Ovary (tissue), 9 donors: ENCODE data around the gene ASMTL. TPM values are rescaled to one million over a fixed set of nuclear protein-coding genes. Genes with fewer than 3 reads are reported as not detected.

Experiments
- DNase-seq, 5 donors: peaks; one replicate each; pipeline ENCODE4 v3.0.0-alpha.2; 2019 to 2020
- H3K27ac ChIP-seq, 2 donors: fragments of 200-600 bp; one replicate each; pipeline versions ENCODE4 v1.5.1 to v1.8.0; 2019 to 2022
- H3K27me3 ChIP-seq: fragments of 200-600 bp; one replicate; pipeline ENCODE4 v1.8.0; 2022
- H3K36me3 ChIP-seq: fragments of 200-600 bp; sonication (generic); one replicate; pipeline ENCODE4 v1.5.1; 2019
- H3K4me1 ChIP-seq: one replicate; pipeline ENCODE4 v1.8.1; 2013; ENCODE audit warnings: mild to moderate bottlenecking, moderate library complexity; ENCODE audit not compliant: insufficient read depth
- H3K4me3 ChIP-seq: fragments of 200-600 bp; sonication (generic); one replicate; pipeline ENCODE4 v1.5.1; 2017
- H3K9me3 ChIP-seq, 2 donors: fragments of 200-600 bp in 1 of 2; sonication (generic) in 1 of 2; one replicate each; pipeline versions ENCODE4 v1.5.1 to v1.8.1; 2013 to 2019; ENCODE audit warnings: mild to moderate bottlenecking in 1 of 2, moderate library complexity in 1 of 2
- EP300 ChIP-seq: sonication (generic); formaldehyde crosslinking; IDR thresholded peaks from one replicate; pipeline ENCODE4 v1.6.1; 2017; ENCODE audit warnings: antibody characterized with exemption
- POLR2A ChIP-seq: fragments of 450-650 bp; IDR thresholded peaks from one replicate; pipeline ENCODE4 v1.6.1; 2017; ENCODE audit warnings: antibody characterized with exemption, mild to moderate bottlenecking, moderate library complexity
- WGBS, 3 donors: extraction: QIAGEN DNeasy Blood & Tissue Kit in 1 of 3; methylation state at CpG; one replicate each; pipeline versions ENCODE4 v1.1.5 to v1.1.7; 2013 to 2017; 5-methylcytosine and 5-hydroxymethylcytosine counted together
- intact Hi-C, 4 donors: fragments of 100-400 bp; cut with DNase I; formaldehyde crosslinking; loops; one replicate each; pipeline versions ENCODE4 v1.11.0 to v1.15.1; 2022 to 2023
- polyA plus RNA-seq, 2 donors: library from polyadenylated mRNA; stranded (reverse); fragments of 200-250 nt in 1 of 2; fragments of 350-450 nt in 1 of 2; fragmentation: Illumina TruSeq in 1 of 2; extraction: RNeasy Lipid Tissue Mini Kit (QIAGEN cat#74804) in 1 of 2; gene quantifications; one replicate each; pipeline ENCODE4 v1.2.3, GENCODE V29; 2013 to 2014
- total RNA-seq, 7 donors: library from RNA; depleted of rRNA in 2 of 7; stranded (reverse); fragments of >200 nt in 2 of 7; fragmentation: NEBNext Ultra II Directional in 3 of 7; extraction: Animal tissue kit (Norgen Biotek cat#: 25700) in 3 of 7; gene quantifications; one replicate each; pipeline versions ENCODE4 v1.1.0 to v1.2.4, GENCODE V29; 2016 to 2023
- TF ChIP-seq, protein P1 (sequence below), 3 donors: fragments of 450-650 bp in 2 of 3; fragments of 200-600 bp in 1 of 3; IDR thresholded peaks; one replicate each; pipeline versions ENCODE4 v1.5.1 to v1.8.0; 2016 to 2022; ENCODE audit warnings: antibody characterized with exemption in 3 of 3, mild to moderate bottlenecking in 1 of 3
- donor health status: DM: no; HTN: no; CAD: no; lungs with moderate emphysema.
- donor health status: DM: no; HTN: no; CAD: no.
- donor health status: Bipolar disorder and iron deficiency.
- donor health status: DM: yes; HTN: yes; CAD: no.
- donor health status: DM: no; HTN: no; CAD: no.
- donor health status: DM: yes; HTN: yes; CAD: no.

Gene ASMTL
- total and polyA plus RNA-seq, 9 donors: 21.3 to 48.9 (median 40.7) TPM

DNA sequence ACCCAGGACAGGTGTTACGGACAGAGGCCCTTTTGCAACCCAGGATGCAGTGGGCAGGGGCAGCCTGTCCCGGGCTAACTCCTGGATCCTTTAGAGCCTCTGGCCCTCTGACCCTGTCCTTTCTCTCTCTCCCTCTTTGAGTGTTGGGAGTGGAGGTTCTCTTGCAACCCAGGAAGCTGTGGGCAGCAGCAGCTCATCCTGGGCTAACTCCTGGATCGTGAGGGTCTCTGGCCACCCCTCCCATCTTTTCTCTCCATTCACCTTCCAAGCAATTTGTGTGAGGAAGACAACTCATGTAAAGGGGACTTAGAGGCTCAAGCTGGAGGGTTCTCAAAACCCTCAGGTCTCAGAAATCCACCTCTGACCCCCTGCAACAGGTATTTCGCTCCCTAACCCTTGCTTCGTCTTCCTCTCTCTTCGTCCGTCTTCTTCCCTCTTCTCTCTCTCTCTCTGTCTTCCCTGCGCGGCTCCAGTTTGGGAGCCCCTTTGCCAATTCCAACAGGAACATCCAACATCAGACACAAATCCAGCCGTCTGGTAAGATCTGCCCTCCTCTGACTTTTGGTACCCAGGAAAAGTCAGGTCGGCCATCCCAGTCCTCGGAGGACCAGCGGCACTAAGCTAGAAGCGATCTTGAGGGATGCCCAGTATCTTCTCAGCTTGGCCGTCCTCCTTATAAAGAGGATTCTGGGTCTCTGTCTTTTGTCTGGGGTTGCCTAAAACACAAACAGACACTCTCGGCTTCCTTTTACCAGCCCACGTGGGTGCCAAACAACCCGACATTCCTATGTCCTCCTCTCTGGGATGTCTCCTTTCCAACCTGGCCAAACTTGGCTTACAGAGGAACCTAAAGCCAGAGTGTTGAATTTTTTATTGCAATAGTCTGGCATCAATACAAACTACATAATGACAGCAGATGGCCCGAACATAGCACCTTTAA lies 7.9 kb downstream of the ASMTL start:
- Histone ChIP-seq H3K4me1 (no peaks in the 10 kb centered on the region), H3K9me3 (no peaks in the 10 kb centered on the region), H3K27me3 (no peaks in the 10 kb centered on the region), H3K4me3 (no peak overlapping the region), H3K27ac (no peak overlapping the region), H3K36me3 (no peaks in the 10 kb centered on the region)
- intact Hi-C loops: no loop called here
- TF ChIP-seq, protein P1, sequence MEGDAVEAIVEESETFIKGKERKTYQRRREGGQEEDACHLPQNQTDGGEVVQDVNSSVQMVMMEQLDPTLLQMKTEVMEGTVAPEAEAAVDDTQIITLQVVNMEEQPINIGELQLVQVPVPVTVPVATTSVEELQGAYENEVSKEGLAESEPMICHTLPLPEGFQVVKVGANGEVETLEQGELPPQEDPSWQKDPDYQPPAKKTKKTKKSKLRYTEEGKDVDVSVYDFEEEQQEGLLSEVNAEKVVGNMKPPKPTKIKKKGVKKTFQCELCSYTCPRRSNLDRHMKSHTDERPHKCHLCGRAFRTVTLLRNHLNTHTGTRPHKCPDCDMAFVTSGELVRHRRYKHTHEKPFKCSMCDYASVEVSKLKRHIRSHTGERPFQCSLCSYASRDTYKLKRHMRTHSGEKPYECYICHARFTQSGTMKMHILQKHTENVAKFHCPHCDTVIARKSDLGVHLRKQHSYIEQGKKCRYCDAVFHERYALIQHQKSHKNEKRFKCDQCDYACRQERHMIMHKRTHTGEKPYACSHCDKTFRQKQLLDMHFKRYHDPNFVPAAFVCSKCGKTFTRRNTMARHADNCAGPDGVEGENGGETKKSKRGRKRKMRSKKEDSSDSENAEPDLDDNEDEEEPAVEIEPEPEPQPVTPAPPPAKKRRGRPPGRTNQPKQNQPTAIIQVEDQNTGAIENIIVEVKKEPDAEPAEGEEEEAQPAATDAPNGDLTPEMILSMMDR (IDR thresholded peaks at IDR 0.05): no peak
- no peak for TF ChIP-seq POLR2A
- TF ChIP-seq EP300: no peak
- 96 to 98% (median 97%) methylated on average over 19 of the region's 19 CpGs for WGBS, 3 donors
- DNase-seq: peak in 3 of 5 donors; percentile 1 to 13 (median 8)

DNA sequence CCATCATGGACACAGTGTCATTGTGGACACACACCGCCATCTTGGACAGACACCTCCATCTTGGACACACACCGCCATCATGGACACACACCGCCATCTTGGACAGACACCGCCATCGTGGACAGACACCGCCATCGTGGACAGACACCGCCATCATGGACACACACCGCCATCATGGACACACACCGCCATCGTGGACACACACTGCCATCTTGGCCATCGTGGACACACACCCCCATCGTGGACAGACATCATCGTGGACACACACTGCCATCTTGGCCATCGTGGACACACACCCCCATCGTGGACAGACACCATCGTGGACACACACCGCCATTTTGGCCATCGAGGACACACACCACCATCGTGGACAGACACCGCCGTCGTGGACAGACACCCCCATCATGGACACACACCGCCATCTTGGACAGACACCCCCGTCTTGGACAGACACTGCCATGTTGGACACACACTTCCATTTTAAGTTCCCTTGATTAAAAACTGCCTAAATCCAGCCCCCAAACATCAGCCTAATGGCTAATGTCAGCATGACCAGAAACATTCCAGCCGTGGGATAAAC lies 9.1 kb downstream of the ASMTL start:
- Histone ChIP-seq H3K4me3 (no peak overlapping the region), H3K4me1 (no peaks in the 10 kb centered on the region), H3K36me3 (no peaks in the 10 kb centered on the region), H3K27ac (no peak overlapping the region), H3K27me3 (no peaks in the 10 kb centered on the region), H3K9me3 (peaks cover 0 to 3% of the 10 kb centered on the region in 2 donors)
- TF ChIP-seq, protein P1 (IDR thresholded peaks at IDR 0.05): no peak
- TF ChIP-seq POLR2A: no peak
- no peak for TF ChIP-seq EP300
- 89% methylated on average over 24 to 26 of the region's 26 CpGs for WGBS, 3 donors
- intact Hi-C loops: no loop called here
- DNase-seq: peak in 3 of 5 donors; percentile 7 to 12 (median 9)

DNA sequence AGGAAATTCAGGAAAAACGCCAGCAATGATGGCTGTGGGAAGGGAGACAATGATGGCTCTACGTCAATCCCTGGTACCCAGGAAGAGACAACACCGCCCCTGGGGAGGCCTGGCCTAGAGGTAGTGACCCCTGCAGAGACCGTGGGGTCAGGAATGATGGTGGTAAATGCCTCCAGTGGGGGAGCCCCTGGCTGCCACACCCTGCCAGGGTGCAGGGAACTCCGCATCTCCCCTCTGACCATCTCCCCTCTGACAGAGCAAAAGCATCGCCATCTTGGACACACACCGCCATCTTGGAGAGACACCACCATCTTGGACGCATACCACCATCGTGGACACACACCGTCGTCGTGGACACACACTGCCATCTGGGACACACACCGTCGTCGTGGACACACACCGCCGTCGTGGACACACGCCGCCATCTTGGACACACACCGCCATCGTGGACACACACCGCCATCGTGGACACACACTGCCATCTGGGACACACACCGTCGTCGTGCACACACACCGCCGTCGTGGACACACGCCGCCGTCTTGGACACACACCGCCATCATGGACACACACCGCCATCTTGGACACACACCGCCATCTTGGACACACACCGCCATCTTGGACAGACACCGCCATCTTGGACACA lies 9.9 kb downstream of the ASMTL start:
- Histone ChIP-seq H3K36me3 (no peaks in the 10 kb centered on the region), H3K4me3 (no peak overlapping the region), H3K27ac (no peak overlapping the region), H3K9me3 (peaks cover 0 to 3% of the 10 kb centered on the region in 2 donors), H3K4me1 (no peaks in the 10 kb centered on the region), H3K27me3 (no peaks in the 10 kb centered on the region)
- peak in 3 of 5 donors; percentile 4 to 24 (median 4) for DNase-seq
- intact Hi-C loops: no loop called here
- 82 to 91% (median 89%) methylated on average over 35 to 37 of the region's 38 CpGs for WGBS, 3 donors
- TF ChIP-seq, protein P1 (IDR thresholded peaks at IDR 0.05): no peak
- TF ChIP-seq EP300 (no peak), POLR2A (no peak)

DNA sequence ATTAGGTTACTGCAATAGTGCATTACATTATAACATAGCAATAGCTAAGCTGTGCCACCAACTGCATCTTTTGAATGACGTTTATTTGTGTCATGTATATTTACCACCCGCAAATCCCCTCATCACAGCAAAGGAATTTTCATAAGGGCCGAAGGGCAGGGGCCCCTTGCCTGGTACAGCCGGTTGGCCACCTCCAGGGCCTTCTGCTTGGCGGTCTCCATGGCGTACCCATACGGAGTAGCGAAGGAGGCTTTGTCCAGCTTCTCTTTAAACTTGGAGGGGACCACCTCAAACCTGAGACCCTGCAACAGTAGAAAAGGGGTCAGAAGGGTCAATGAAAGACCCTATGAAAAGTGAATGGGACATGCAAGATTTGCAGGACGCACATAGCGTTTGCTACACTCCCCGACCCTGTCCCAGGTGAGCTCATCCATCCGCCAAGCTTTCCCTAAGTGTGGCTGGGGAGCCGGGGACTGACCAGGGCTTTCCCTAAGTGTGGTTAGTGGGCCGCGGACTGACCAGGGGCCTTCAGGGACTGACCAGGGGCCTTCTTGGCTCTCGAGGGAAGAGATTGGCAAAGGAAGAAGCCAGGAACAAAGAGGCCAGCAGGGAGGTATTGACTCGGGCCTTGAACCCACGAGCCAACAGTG lies 10.6 kb downstream of the ASMTL start:
- no peaks in the 10 kb centered on the region for H3K27me3 ChIP-seq
- H3K4me3 ChIP-seq: no peak overlapping the region
- peak in 3 of 5 donors; percentile 5 to 21 (median 6) for DNase-seq
- intact Hi-C loops: no loop called here
- TF ChIP-seq POLR2A (no peak), EP300 (no peak)
- TF ChIP-seq, protein P1 (IDR thresholded peaks at IDR 0.05): no peak
- 97% methylated on average over 18 of the region's 18 CpGs for WGBS, 3 donors
- no peak overlapping the region for H3K27ac ChIP-seq
- H3K9me3 ChIP-seq: peaks cover 0 to 3% of the 10 kb centered on the region in 2 donors
- no peaks in the 10 kb centered on the region for H3K36me3 ChIP-seq
- H3K4me1 ChIP-seq: no peaks in the 10 kb centered on the region
